HepG2 (cell line): Measurements from ENCODE around the gene SAMD10. TPM values are rescaled to one million over a fixed set of nuclear protein-coding genes. Genes with fewer than 3 reads are reported as not detected.
A peak's percentile ranks its signal among the peaks of the same experiment; 100 is the strongest.

ENCODE experiments used
- ATAC-seq: fragments of 200-7000 bp; cut with Tn5 transposase; 3 replicates; pipeline ENCODE4 v1.9.1; 2020; ENCODE audit warnings: mild to moderate bottlenecking, moderate library complexity
- BruUV-seq: library from RNA; stranded (reverse); fragments of 400-500 nt; replicated peaks from 2 replicates; lab custom pipeline; 2021; lab: Mats Ljungman, UMichigan
- CTCF ChIA-PET: fragments of 300-600 bp; formaldehyde crosslinking; extraction: SDS; loops from one replicate; lab custom pipeline; 2021; ENCODE audit warnings: low total read pairs, inconsistent platforms, low intra/inter-chr PET ratio; lab: Yijun Ruan, JAX
- POLR2A ChIA-PET: fragments of 350-600 bp; sonication (Branson Sonifier 250); formaldehyde crosslinking; loops from one replicate; lab custom pipeline; 2020; ENCODE audit warnings: antibody characterized with exemption, inconsistent platforms; lab: Yijun Ruan, JAX
- DNase-seq: peaks from one replicate; pipeline ENCODE4 v3.0.0-alpha.2; 2015; ENCODE audit warnings: low spot score
- FAIRE-seq: peaks from 3 replicates; lab custom pipeline; 2011; peaks lifted over from hg19 to GRCh38; lab: Jason Lieb, UNC
- H2AFZ ChIP-seq: one replicate; pipeline ENCODE4 v1.6.1; 2011; ENCODE audit warnings: low read length, inconsistent platforms
- H3K27ac ChIP-seq: fragments of 300-600 bp; 3 replicates; pipeline ENCODE4 v1.8.0; 2011; ENCODE audit warnings: mixed run types, mild to moderate bottlenecking, mixed read lengths, low read length, inconsistent platforms; ENCODE audit not compliant: insufficient read depth; ENCODE audit errors: extremely low read length
- H3K27me3 ChIP-seq, 2 experiments: fragments of 200-600 bp in 1 of 2; 2 replicates in 1 of 2; 3 replicates in 1 of 2; pipeline versions ENCODE4 v1.6.0 to v1.8.0; 2011; ENCODE audit warnings: low read length in 2 of 2, mild to moderate bottlenecking in 2 of 2, moderate library complexity in 2 of 2, inconsistent platforms in 1 of 2; ENCODE audit not compliant: insufficient read depth in 2 of 2, control insufficient read depth in 1 of 2
- H3K36me3 ChIP-seq, 2 experiments: fragments of 200-600 bp in 1 of 2; replicated peaks in 1 of 2; 2 replicates in 1 of 2; 3 replicates in 1 of 2; pipeline versions ENCODE4 v1.5.1 to v1.8.0; 2011; ENCODE audit warnings: low read length in 2 of 2, inconsistent platforms in 1 of 2; ENCODE audit not compliant: insufficient read depth in 2 of 2, control insufficient read depth in 1 of 2
- H3K4me1 ChIP-seq: 2 replicates; pipeline ENCODE4 v1.5.1; 2012; ENCODE audit warnings: low read length, inconsistent platforms; ENCODE audit not compliant: insufficient read depth
- H3K4me2 ChIP-seq: 2 replicates; pipeline ENCODE4 v1.6.0; 2011; ENCODE audit warnings: low read depth, low read length, inconsistent platforms
- H3K4me3 ChIP-seq, 3 experiments: fragments of 200-600 bp in 1 of 3; sonication (generic), shearing (Covaris generic) in 1 of 3; replicated peaks in 1 of 3; 2 replicates each; pipeline ENCODE4 v1.5.1; 2011 to 2016; ENCODE audit warnings: low read length in 3 of 3, inconsistent platforms in 2 of 3, low read depth in 2 of 3, mild to moderate bottlenecking in 2 of 3, control low read depth in 1 of 3, mixed read lengths in 1 of 3; ENCODE audit not compliant: insufficient read depth in 1 of 3
- H3K79me2 ChIP-seq: one replicate; pipeline ENCODE4 v1.6.1; 2011; ENCODE audit warnings: low read length, inconsistent platforms; ENCODE audit not compliant: insufficient read depth
- H3K9ac ChIP-seq: 2 replicates; pipeline ENCODE4 v1.6.0; 2011; ENCODE audit warnings: mild to moderate bottlenecking, low read depth, low read length, inconsistent platforms; ENCODE audit not compliant: insufficient read depth
- H3K9me3 ChIP-seq: 2 replicates; pipeline ENCODE4 v1.5.1; 2012; ENCODE audit warnings: mild to moderate bottlenecking, low read length
- H4K20me1 ChIP-seq: 2 replicates; pipeline ENCODE4 v1.6.0; 2011; ENCODE audit warnings: inconsistent platforms, mild to moderate bottlenecking, low read length, moderate library complexity; ENCODE audit not compliant: insufficient read depth
- ATF7 ChIP-seq, 2 experiments: fragments of 450-650 bp in 1 of 2; sonication (generic) in 1 of 2; formaldehyde crosslinking in 1 of 2; IDR thresholded peaks; 2 replicates each; pipeline versions ENCODE4 v1.4.0 to v1.6.1; 2016 to 2020; ENCODE audit warnings: antibody characterized with exemption in 1 of 2, mild to moderate bottlenecking in 1 of 2, missing genetic modification reagents in 1 of 2
- GABPB1 ChIP-seq: IDR thresholded peaks from 2 replicates; pipeline ENCODE4 v1.6.1; 2016; ENCODE audit warnings: mild to moderate bottlenecking, missing genetic modification reagents, moderate library complexity, missing compliant biosample characterization
- GATAD2A ChIP-seq: IDR thresholded peaks from 2 replicates; pipeline ENCODE4 v1.6.1; 2016
- HDAC1 ChIP-seq: sonication (generic); formaldehyde crosslinking; IDR thresholded peaks from 2 replicates; pipeline ENCODE4 v1.5.1; 2020; ENCODE audit warnings: mild to moderate bottlenecking, missing genetic modification reagents
- HNRNPH1 ChIP-seq: fragments of 200-400 bp; formaldehyde crosslinking; optimal IDR thresholded peaks from 2 replicates; pipeline ENCODE3; 2017; ENCODE audit warnings: mild to moderate bottlenecking, low read depth, low read length
- ISL2 ChIP-seq: sonication (generic); formaldehyde crosslinking; IDR thresholded peaks from 2 replicates; pipeline ENCODE4 v1.5.0; 2020; ENCODE audit warnings: missing genetic modification reagents
- MAFG ChIP-seq: sonication (generic); formaldehyde crosslinking; IDR thresholded peaks from 2 replicates; pipeline ENCODE4 v1.5.1; 2020; ENCODE audit warnings: mild to moderate bottlenecking, missing genetic modification reagents
- NAIF1 ChIP-seq: sonication (generic); formaldehyde crosslinking; IDR thresholded peaks from 2 replicates; pipeline ENCODE4 v1.5.0; 2020; ENCODE audit warnings: mild to moderate bottlenecking, missing genetic modification reagents, borderline replicate concordance
- PHF20 ChIP-seq: sonication (generic); formaldehyde crosslinking; IDR thresholded peaks from 2 replicates; pipeline ENCODE4 v1.5.0; 2020; ENCODE audit warnings: mild to moderate bottlenecking, missing genetic modification reagents
- POLR2AphosphoS5 ChIP-seq: IDR thresholded peaks from 2 replicates; pipeline ENCODE4 v1.6.1; 2012; ENCODE audit warnings: low read depth, low read length
- RBAK ChIP-seq: sonication (generic); formaldehyde crosslinking; IDR thresholded peaks from 2 replicates; pipeline ENCODE4 v1.5.1; 2020; ENCODE audit warnings: mild to moderate bottlenecking, missing genetic modification reagents
- RBM39 ChIP-seq: fragments of 200-400 bp; formaldehyde crosslinking; IDR thresholded peaks from one replicate; pipeline ENCODE4 v1.6.1; 2018; ENCODE audit warnings: antibody characterized with exemption, mild to moderate bottlenecking, low read depth, low read length; ENCODE audit not compliant: poor library complexity, severe bottlenecking
- STAG1 ChIP-seq: sonication (generic); formaldehyde crosslinking; IDR thresholded peaks from 2 replicates; pipeline ENCODE4 v1.4.0; 2020; ENCODE audit warnings: missing genetic modification reagents
- YEATS4 ChIP-seq: sonication (generic); formaldehyde crosslinking; IDR thresholded peaks from 2 replicates; pipeline ENCODE4 v1.4.0; 2020; ENCODE audit warnings: missing genetic modification reagents, borderline replicate concordance
- ZBTB3 ChIP-seq: sonication (generic); formaldehyde crosslinking; IDR thresholded peaks from 2 replicates; pipeline ENCODE4 v1.4.0; 2020; ENCODE audit warnings: low read depth, mild to moderate bottlenecking, moderate library complexity, missing genetic modification reagents, borderline replicate concordance
- ZC3H4 ChIP-seq: sonication (generic); formaldehyde crosslinking; IDR thresholded peaks from 2 replicates; pipeline ENCODE4 v1.4.0; 2020; ENCODE audit warnings: missing genetic modification reagents, borderline replicate concordance
- ZFP1 ChIP-seq: IDR thresholded peaks from 2 replicates; pipeline ENCODE4 v1.6.1; 2016
- ZNF30 ChIP-seq: sonication (generic); formaldehyde crosslinking; IDR thresholded peaks from 2 replicates; pipeline ENCODE4 v1.5.0; 2020; ENCODE audit warnings: mild to moderate bottlenecking, missing genetic modification reagents
- ZNF557 ChIP-seq: sonication (generic); formaldehyde crosslinking; IDR thresholded peaks from 2 replicates; pipeline ENCODE4 v1.4.0; 2020; ENCODE audit warnings: missing genetic modification reagents
- ZNF564 ChIP-seq: sonication (generic); formaldehyde crosslinking; IDR thresholded peaks from 2 replicates; pipeline ENCODE4 v1.8.1; 2023; ENCODE audit warnings: mild to moderate bottlenecking, missing genetic modification reagents
- ZNF724P ChIP-seq: sonication (generic); formaldehyde crosslinking; IDR thresholded peaks from 2 replicates; pipeline ENCODE4 v1.8.0; 2022; ENCODE audit warnings: missing genetic modification reagents, borderline replicate concordance
- WGBS: methylation state at CpG from one replicate; pipeline ENCODE4 v1.1.6; 2017; ENCODE audit warnings: low lambda C conversion rate; 5-methylcytosine and 5-hydroxymethylcytosine counted together
- in situ Hi-C: cut with HindIII; loops from 2 replicates; pipeline ENCODE4 v1.10.0; 2017; ENCODE audit warnings: low pct_unique_long_range_greater_than_20kb; ENCODE audit not compliant: extremely low pct_ligation_motif_present
- intact Hi-C: fragments of 100-400 bp; cut with micrococcal nuclease; formaldehyde crosslinking; loops from one replicate; pipeline ENCODE4 v1.10.0; 2022; ENCODE audit not compliant: unreplicated experiment
- polyA plus RNA-seq, 8 experiments: library from polyadenylated mRNA; depleted of rRNA in 3 of 8; stranded (reverse) in 7 of 8; unstranded in 1 of 8; fragments of >200 nt; fragmentation: Illumina TruSeq in 4 of 8; extraction: Trizol in 4 of 8; gene quantifications; 2 replicates each; pipeline versions ENCODE4 v1.2.1 to v1.2.3, GENCODE V29; 2011 to 2016; ENCODE audit warnings: low read depth in 4 of 8, missing spikeins in 1 of 8, mixed read lengths in 1 of 8; ENCODE audit not compliant: insufficient read depth in 1 of 8
- total RNA-seq, 5 experiments: library from RNA; depleted of rRNA; stranded (reverse); fragments of >200 nt; fragmentation: Illumina TruSeq; extraction: Trizol; gene quantifications; 2 replicates each; pipeline ENCODE4 v1.2.3, GENCODE V29; 2016; ENCODE audit warnings: low read depth in 1 of 5
- TF ChIP-seq, protein P1 (sequence below): sonication (generic); formaldehyde crosslinking; IDR thresholded peaks from 2 replicates; pipeline ENCODE4 v1.4.0; 2020; ENCODE audit warnings: mild to moderate bottlenecking, missing genetic modification reagents, borderline replicate concordance
- TF ChIP-seq, protein P2 (sequence below): IDR thresholded peaks from 2 replicates; pipeline ENCODE4 v1.6.1; 2016; ENCODE audit warnings: mild to moderate bottlenecking, missing biosample characterization, missing genetic modification reagents

Gene SAMD10
- total and polyA plus RNA-seq, 2 of the 13 experiments (the other 11 are each of a cell fraction or from before 2014, with no cell fraction given), result 6.1 to 11.0 TPM

DNA sequence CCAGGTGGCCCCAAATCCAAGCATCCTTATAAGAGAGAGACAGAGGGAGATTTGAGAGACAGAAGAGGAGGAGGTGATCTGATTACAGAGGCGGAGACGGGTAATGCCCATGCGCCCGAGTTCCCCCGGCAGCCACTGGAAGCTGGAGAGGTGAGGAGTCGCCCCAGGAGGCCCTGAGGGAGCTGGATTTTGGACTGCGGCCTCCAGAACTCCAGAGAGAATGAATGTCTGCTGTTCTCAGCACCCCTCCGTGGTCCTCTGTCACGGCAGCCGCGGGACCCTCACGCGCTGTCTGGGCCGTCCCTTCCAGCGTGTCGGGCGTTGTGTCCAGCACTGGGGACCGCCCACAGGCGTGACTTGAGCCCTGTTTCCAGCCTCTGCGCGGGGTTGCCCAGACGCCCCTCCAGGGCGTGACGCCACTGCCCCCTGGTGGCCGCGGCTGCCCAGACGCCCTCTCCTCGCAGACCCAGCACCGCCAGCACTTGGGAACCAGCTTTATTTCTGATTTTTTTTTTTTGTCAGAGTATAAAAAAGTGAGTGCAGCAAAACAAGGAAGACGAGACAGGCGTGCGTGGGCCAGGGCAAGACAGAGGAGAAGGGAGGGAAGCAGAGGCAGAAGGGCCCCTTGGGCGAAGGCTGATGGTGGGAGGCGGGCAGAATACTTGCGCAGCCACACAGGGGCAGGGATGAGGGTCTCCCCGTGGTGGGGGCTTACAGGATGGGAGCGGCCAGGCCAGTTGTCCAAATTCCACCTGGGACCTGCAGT is 5.6 kb downstream of the SAMD10 start:
- Histone ChIP-seq H2AFZ (peak overlapping the region; percentile 45), H3K36me3 (no peaks in the 10 kb centered on the region; a peak in 2 of 5 replicates), H3K9ac (peak overlapping the region; percentile 42; the same call in 1 of the 2 replicates), H3K4me3 (peak overlapping the region; percentile 43 to 75 (median 61); a peak in 5 of 6 replicates), H3K4me1 (peaks cover 54% of the 10 kb centered on the region), H3K4me2 (peak overlapping the region; percentile 91), H3K27ac (peak overlapping the region; percentile 13), H3K79me2 (peaks cover 4% of the 10 kb centered on the region), H3K27me3 (no peaks in the 10 kb centered on the region), H4K20me1 (no peaks in the 10 kb centered on the region; the same call in 1 of the 2 replicates), H3K9me3 (no peaks in the 10 kb centered on the region)
- POLR2A ChIA-PET, result interaction anchor here (0.7 to 2.7 kb wide), 15 partner anchors 16 to 437 kb away, joined by 3 to 17 read pairs (median 3); partner anchors contain the start of genes C20orf204, HELZ2, PTK6 and TPD52L2
- in situ Hi-C loops (no loop called here), intact Hi-C loops (loop anchor here (5.0 kb wide), 1 partner anchor 437 kb away; the partner anchor contains the start of gene PTK6)
- FAIRE-seq (peak; percentile 64), DNase-seq (peak; percentile 86), ATAC-seq (peak; percentile 74)
- 15% methylated on average over 30 of the region's 37 CpGs for WGBS
- no TSS peak for BruUV-seq
- CTCF ChIA-PET, result interaction anchor here (0.5 to 2.4 kb wide), 10 partner anchors 18 to 436 kb away, joined by 3 to 18 read pairs (median 4); partner anchors contain the start of genes ARFRP1 and ZGPAT
- TF ChIP-seq, protein P1, sequence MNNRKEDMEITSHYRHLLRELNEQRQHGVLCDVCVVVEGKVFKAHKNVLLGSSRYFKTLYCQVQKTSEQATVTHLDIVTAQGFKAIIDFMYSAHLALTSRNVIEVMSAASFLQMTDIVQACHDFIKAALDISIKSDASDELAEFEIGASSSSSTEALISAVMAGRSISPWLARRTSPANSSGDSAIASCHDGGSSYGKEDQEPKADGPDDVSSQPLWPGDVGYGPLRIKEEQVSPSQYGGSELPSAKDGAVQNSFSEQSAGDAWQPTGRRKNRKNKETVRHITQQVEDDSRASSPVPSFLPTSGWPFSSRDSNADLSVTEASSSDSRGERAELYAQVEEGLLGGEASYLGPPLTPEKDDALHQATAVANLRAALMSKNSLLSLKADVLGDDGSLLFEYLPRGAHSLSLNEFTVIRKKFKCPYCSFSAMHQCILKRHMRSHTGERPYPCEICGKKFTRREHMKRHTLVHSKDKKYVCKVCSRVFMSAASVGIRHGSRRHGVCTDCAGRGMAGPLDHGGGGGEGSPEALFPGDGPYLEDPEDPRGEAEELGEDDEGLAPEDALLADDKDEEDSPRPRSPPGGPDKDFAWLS (CRISPR knock-in tag), result peak; percentile 66; the same call in 1 of the 2 replicates
- TF ChIP-seq, protein P2, sequence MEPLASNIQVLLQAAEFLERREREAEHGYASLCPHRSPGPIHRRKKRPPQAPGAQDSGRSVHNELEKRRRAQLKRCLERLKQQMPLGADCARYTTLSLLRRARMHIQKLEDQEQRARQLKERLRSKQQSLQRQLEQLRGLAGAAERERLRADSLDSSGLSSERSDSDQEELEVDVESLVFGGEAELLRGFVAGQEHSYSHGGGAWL (CRISPR knock-in tag), result peak; percentile 89; the same call in 1 of the 2 replicates
- TF ChIP-seq GABPB1 (peak; percentile 83), ZFP1 (CRISPR knock-in tag) (peak; percentile 77; the same call in 1 of the 2 replicates), PHF20 (CRISPR knock-in tag) (no peak), ZNF557 (0 out of 2 replicates have a peak, but pooled peaks have one; percentile 44), HDAC1 (CRISPR knock-in tag) (peak; percentile 98), ZNF724P (CRISPR knock-in tag) (peak; percentile 89), STAG1 (CRISPR knock-in tag) (peak; percentile 100), MAFG (CRISPR knock-in tag) (no peak), YEATS4 (CRISPR knock-in tag) (peak; percentile 81; the same call in 1 of the 2 replicates), HNRNPH1 (no peak), ISL2 (CRISPR knock-in tag) (peak; percentile 78), ZNF564 (CRISPR knock-in tag) (no peak; the same call in 1 of the 2 replicates), POLR2AphosphoS5 (peak; percentile 57), GATAD2A (CRISPR knock-in tag) (peak; percentile 87), NAIF1 (0 out of 2 replicates have a peak, but pooled peaks have one; percentile 57), RBAK (CRISPR knock-in tag) (no peak), RBM39 (peak; percentile 98), ZBTB3 (CRISPR knock-in tag) (no peak), ATF7 (IDR thresholded peaks at IDR 0.05) (no peak), ATF7 (CRISPR knock-in tag; IDR thresholded peaks at IDR 0.05) (no peak; the same call in 1 of the 2 replicates), ZC3H4 (CRISPR knock-in tag) (no peak), ZNF30 (CRISPR knock-in tag) (peak; percentile 62; the same call in 1 of the 2 replicates)
